ENCODE measurements around the gene PCNX2. TPM values are rescaled to one million over a fixed set of nuclear protein-coding genes. Genes with fewer than 3 reads are reported as not detected.

Gene PCNX2
- total RNA-seq, 3 donors from 2014 or later: 6.0 to 11.3 (median 8.5) TPM

DNA sequence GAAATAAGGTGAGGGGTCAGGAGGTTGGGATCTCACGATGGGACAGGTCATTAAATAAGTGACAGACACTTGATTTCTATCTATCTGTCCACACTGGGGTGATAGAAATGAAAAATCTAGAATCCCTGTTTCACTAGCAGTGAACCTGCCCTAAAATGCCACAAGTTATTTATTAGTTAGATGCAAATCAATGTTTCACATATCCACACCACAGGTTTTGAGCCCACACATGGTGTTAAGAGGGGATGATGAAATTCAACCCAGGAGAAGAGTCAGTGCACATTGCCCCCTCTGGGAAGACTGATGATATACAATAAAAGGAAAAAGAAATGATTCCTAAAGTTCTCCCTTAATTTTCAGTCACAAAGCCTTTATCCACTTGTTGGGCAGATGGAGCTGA, 355.3 kb downstream of the PCNX2 start:
- no peaks in the 10 kb centered on the region for H3K36me3 ChIP-seq (ENCODE audit: low read depth)
- no peak for TF ChIP-seq CTCF (IDR thresholded peaks at IDR 0.05)
- no peak overlapping the region for H3K4me3 ChIP-seq
- H3K9me3 ChIP-seq: no peaks in the 10 kb centered on the region
- intact Hi-C loops (cut with DNase I, micrococcal nuclease): no loop called here
- DNase-seq: no peak
- no peak for ATAC-seq
- no peaks in the 10 kb centered on the region for H3K4me1 ChIP-seq (ENCODE audit: low read depth)

DNA sequence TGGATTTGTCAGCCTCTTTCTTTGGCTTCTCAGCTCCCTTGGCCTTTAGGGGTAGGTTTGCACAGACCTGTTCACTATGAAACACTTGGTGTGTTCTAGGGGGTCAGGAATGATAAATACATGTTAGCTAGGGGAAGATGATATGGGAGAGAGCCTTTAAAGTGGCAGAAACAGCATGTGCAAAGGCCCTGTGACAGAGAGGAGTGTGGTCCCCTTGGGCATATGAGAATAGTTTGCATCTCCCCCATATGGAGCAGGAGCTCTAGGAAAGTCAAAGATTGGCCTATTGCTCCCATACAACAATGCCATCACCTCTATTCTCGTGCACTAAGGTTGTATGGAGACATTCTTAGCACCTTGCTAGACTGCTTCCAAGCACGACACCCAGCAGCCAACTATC, 355.8 kb downstream of the PCNX2 start:
- H3K4me1 ChIP-seq (ENCODE audit: low read depth): no peaks in the 10 kb centered on the region
- no peak for ATAC-seq
- no peaks in the 10 kb centered on the region for H3K9me3 ChIP-seq
- TF ChIP-seq CTCF (IDR thresholded peaks at IDR 0.05): no peak
- H3K4me3 ChIP-seq: no peak overlapping the region
- intact Hi-C loops (cut with DNase I, micrococcal nuclease): no loop called here
- no peaks in the 10 kb centered on the region for H3K36me3 ChIP-seq (ENCODE audit: low read depth)
- no peak for DNase-seq

DNA sequence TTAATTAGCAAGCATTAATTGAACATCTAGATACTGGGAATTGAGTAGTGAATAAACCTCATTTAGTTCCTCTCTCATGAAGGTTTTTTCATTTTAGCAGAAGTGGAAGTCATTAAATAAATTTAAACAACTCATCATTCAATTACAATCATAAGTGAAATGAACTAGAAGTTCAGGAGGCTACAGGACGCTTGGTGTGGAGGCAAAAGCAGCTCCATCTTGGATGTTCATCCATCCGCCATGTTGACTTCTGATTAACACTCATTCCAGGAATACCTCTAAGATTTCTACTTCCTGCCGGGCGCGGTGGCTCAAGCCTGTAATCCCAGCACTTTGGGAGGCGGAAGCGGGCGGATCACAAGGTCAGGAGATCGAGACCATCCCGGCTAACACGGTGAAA, 356.6 kb downstream of the PCNX2 start:
- no peak overlapping the region for H3K4me3 ChIP-seq
- intact Hi-C loops (cut with DNase I, micrococcal nuclease): no loop called here
- no peaks in the 10 kb centered on the region for H3K4me1 ChIP-seq (ENCODE audit: low read depth)
- H3K36me3 ChIP-seq (ENCODE audit: low read depth): no peaks in the 10 kb centered on the region
- ATAC-seq (no peak), DNase-seq (no peak)
- no peaks in the 10 kb centered on the region for H3K9me3 ChIP-seq
- TF ChIP-seq CTCF (IDR thresholded peaks at IDR 0.05): no peak

GRCh38 chr1:232937741-232938375, 357.7 kb downstream of the PCNX2 start:
- no peaks in the 10 kb centered on the region for H3K36me3 ChIP-seq (ENCODE audit: low read depth)
- no peaks in the 10 kb centered on the region for H3K9me3 ChIP-seq
- ATAC-seq: no peak
- intact Hi-C loops (cut with DNase I, micrococcal nuclease): no loop called here
- no peak for TF ChIP-seq CTCF (IDR thresholded peaks at IDR 0.05)
- H3K4me3 ChIP-seq: no peak overlapping the region
- no peaks in the 10 kb centered on the region for H3K4me1 ChIP-seq (ENCODE audit: low read depth)
- no peak for DNase-seq

DNA sequence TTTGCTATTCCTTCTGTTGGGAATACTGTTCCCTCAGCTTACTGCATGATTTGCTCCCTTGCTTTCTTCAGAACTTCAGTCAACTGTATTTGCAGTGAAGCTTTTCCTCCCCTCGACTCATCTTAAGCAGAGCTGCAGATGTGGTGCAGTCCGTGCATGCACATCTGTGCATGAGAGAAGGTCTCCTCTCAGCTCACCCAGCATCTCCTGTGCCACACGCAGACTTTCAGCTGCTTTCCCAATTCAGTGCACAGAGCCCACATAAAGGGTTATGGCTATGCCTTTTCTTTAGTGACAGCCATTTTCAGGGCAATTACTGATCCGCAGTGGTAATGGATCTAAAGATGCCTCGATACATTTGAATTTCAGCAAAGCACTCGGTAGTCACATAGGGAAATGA, 358.6 kb downstream of the PCNX2 start:
- intact Hi-C loops (cut with DNase I, micrococcal nuclease): no loop called here
- no peak for TF ChIP-seq CTCF (IDR thresholded peaks at IDR 0.05)
- H3K4me3 ChIP-seq: no peak overlapping the region

More for the DNA sequence above, 358.6 kb downstream of the PCNX2 start:
- ATAC-seq (no peak), DNase-seq (no peak)
- no peaks in the 10 kb centered on the region for H3K36me3 ChIP-seq (ENCODE audit: low read depth)
- H3K9me3 ChIP-seq: no peaks in the 10 kb centered on the region
- H3K4me1 ChIP-seq (ENCODE audit: low read depth): no peaks in the 10 kb centered on the region

Other genes starting within 250 kb of the PCNX2 start
- gene MAP3K21, start 32.0 kb upstream of the PCNX2 start, total RNA-seq: 10 to 100 TPM in 2 of 3 donors, 1 to 10 TPM in 1; 8.3 to 21.1 (median 12.6) TPM